HS-27A (cell line): Measurements from ENCODE around the gene SCG5.

ENCODE experiments used
- DNase-seq: peaks from one replicate; pipeline ENCODE4 v3.0.0-alpha.2; 2012; ENCODE audit warnings: low read depth, missing footprints

Gene SCG5

GRCh38 chr15:32659340-32660155 is 18.0 kb downstream of the SCG5 start:
- no peak for DNase-seq

- no peak for DNase-seq
These were observed 22.2 kb downstream of the SCG5 start for GRCh38 chr15:32663671-32664070.

GRCh38 chr15:32664796-32665195 is 23.3 kb downstream of the SCG5 start:
- DNase-seq = no peak

GRCh38 chr15:32667321-32667720 is 25.8 kb downstream of the SCG5 start:
- no peak for DNase-seq

- DNase-seq = no peak
These were observed 27.4 kb downstream of the SCG5 start for GRCh38 chr15:32668942-32669341.

GRCh38 chr15:32669896-32670611 is 28.5 kb downstream of the SCG5 start:
- DNase-seq = no peak

- DNase-seq = no peak
These were observed 29.1 kb downstream of the SCG5 start for GRCh38 chr15:32670623-32671022.

GRCh38 chr15:32671339-32672325 is 30.1 kb downstream of the SCG5 start:
- no peak for DNase-seq

- DNase-seq = no peak
These were observed 33.2 kb downstream of the SCG5 start for GRCh38 chr15:32674681-32675080.

- no peak for DNase-seq
These were observed 34.0 kb downstream of the SCG5 start for GRCh38 chr15:32675466-32675865.

- no peak for DNase-seq
These were observed 34.7 kb downstream of the SCG5 start for GRCh38 chr15:32676169-32676568.

- no peak for DNase-seq
These were observed 35.8 kb downstream of the SCG5 start for GRCh38 chr15:32677238-32677750.

GRCh38 chr15:32679298-32679690 is 37.8 kb downstream of the SCG5 start:
- no peak for DNase-seq

GRCh38 chr15:32682569-32682968 is 41.1 kb downstream of the SCG5 start:
- no peak for DNase-seq

- DNase-seq = no peak
These were observed 41.6 kb downstream of the SCG5 start for GRCh38 chr15:32682977-32683630.

GRCh38 chr15:32683906-32684584 is 42.5 kb downstream of the SCG5 start:
- no peak for DNase-seq

- no peak for DNase-seq
These were observed 44.1 kb downstream of the SCG5 start for GRCh38 chr15:32685576-32685975.

GRCh38 chr15:32687556-32687955 is 46.0 kb downstream of the SCG5 start:
- DNase-seq = no peak

GRCh38 chr15:32688151-32688639 is 46.7 kb downstream of the SCG5 start:
- no peak for DNase-seq

GRCh38 chr15:32690941-32691688 is 49.6 kb downstream of the SCG5 start:
- no peak for DNase-seq
